HG03575 (cell line): ENCODE measurements around the gene DGKE.

Experiments
- ATAC-seq: cut with Tn5 transposase; IDR thresholded peaks from one replicate; pipeline ENCODE4 v1.9.1; 2021; ENCODE audit not compliant: unreplicated experiment, insufficient number of reproducible peaks, low FRiP score; ENCODE audit errors: extremely low read depth

DGKE gene

DNA sequence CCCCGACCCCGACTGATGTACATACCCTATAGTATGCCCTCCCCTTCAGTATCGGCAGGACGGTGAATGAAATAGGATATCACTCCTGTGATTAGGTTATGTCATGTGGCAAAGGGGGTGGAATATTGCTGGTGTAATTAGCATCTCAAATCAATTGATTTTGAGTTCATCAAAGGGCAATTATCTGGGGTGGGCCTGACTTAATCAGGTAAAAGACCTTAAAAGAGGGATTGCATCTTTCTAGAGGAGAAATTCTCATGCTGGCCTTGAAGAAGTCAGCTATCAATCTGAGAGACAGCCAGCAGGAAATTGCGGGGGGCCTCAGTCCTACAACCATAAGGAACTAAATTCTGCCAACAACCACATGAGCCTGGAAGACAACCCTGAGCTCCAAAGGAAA is 69.6 kb downstream of the DGKE start:
- ATAC-seq, result no peak

DNA sequence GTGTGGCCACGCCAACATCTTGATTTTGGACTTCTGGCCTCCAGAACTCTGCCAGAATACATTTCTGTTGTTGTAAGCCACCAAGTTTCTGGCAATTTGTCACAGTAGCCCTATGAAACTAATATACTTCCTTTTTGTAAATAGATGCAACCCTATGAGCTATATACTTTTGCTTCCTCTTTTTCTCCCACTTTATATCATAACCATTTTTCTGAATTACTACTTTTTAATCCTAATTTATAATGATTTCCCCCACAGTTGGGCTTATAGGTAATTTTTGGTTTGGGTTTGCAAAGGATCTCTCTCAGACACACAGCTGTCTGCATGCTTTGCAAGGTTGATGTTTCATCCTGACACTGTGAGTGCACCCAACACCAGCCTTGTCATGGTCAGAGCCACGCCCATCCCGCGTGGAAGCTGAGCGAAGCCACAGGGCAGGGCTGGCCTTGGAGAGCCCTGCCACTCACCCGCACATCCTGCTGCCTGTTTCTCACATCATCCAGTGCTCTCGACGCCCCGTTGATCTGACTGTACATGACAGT is 74.1 kb downstream of the DGKE start:
- no peak for ATAC-seq

DNA sequence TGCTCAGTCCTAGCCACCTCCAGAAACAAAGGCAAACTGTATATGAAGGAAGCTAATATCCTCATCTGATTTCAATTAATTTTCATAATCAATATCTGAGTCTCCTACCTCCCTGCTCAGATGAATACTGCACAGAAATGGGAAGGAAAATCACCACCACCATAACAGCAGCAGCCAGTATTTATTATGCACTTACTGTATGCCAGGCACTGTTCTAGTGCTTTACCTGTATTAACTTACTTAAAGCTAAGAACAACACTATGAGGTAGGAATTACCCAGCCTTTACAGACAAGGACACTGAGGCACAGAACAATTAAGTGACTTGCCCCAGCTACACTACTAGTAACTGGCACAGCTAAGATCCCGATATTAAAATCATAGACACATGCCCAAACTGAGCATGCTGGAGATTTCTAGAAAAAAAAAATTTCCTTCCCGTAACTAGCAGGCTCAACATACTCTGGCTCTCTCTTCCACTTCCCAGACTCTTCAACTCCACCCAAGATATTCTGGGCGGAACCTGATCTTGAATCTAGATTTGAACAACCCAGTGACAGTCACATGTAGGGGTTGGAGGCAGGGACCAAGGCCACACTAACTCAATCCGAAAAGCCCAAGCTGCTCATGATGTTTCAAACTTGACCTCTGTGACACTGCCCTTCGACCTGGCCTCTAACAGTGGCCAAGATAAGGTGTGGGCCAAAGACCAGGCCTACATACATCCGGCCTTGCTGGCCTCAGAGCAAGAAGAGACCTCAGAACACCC is 76.0 kb downstream of the DGKE start:
- no peak for ATAC-seq

DNA sequence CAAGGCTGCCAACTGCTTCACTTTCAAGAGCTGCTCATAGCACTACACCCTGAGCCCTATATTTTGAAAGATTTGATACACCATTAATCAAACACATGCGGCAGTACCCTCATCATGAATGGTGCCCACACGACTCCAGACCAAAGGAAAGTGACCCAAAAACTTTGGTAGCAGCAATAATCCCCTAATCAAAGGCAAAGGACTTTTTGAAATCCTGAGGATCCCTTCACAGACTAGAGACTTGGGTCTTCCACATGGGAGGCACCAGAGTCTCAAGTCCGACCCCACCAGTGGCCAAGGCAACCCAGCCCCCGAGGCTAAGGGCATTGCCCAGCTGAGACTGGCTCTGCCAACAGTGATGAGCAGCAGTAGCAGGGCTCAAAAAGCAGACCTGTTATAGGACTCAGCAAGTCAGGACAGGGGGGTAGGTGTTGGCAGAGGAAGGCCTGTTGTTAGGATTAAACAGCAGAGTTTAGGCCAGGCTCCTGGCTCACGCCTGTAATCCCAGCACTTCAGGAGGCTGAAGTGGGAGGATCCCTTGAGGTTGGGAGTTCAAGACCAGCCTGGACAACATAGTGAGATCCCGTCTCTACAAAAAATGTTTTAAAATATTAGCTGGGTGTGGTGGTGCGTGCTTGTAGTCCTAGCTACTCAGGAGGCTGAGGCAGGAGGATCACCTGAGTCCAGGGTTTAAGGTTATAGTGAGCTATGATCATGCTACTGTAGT is 76.7 kb downstream of the DGKE start:
- no peak for ATAC-seq

DNA sequence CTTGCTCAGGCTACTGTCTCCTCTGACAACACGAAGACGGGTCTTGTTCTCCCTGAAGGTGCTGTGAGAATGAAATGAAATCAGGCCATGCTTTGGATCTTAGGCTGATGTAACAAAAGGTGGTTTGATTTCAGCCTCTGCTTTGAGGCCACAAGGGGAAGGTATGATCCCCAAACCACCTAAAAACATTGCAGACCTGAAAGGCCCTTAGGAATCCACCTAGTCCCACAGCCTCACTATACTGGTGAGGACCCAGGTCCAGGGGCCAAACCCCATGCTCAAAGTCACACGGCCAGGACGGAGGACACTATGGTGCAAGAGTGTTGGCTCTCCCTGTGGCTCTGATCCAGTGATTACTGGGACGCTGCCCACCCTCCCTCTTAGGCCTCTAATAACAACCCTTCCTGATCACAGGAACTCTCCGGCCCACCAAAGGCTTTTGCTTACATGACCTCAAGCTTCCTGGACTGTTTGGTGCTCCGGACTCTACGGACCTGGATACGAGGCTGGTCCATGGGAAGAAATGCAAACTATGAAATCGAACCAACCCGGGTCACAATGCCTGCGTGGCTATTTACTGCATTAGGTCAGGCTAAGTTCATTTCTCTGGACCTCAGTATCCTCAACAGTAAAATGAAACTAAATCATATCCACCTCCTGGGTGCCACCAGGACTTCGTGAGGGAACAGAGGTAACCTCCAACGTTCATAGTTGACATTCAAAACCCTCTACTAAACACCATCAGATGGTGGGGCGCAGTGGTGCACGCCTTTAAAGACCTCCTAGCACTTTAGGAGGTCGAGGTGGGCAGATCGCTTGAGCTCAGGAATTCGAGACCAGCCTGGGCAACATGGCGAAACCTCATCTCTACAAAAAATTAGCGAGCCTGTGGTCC is 78.4 kb downstream of the DGKE start:
- no peak for ATAC-seq

DNA sequence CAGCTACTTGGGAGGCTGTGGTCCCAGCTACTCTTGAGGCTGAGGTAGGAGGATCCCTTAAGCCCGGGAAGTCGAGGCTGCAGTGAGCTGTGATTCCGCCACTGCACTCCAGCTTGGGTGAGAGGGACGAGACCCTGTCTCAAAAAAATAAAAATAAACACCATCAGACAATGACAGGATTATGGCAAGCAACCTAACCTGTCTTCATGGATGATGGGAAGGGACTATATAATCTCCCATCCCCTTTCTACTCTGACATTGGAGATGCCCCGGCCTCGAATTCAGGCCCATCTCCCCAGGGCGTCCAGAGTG is 79.0 kb downstream of the DGKE start:
- no peak for ATAC-seq

DNA sequence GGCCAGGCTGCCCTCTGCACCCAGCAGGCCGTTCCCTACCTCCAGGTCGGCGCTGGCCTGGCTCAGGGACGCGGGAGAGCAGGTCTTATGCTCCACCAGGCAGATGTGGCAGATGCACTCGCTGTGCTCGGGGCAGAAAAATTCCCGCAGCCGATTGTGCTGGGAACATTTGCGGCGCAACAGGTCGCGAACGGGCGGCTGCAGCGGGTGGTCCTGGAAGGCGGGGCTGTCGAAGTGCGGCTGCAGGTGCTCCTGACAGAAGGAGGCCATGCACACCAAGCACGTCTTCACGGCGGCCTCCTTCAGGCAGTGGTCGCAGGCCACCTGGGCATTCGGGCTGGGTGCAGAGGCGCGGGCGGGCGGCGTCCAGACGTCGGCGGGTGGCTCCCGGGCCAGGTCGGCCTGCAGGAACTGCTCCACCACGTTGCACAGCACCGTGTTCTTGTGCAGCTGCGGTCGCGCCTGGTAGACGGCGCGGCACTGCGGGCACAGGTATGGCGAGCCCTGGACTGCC is 79.5 kb downstream of the DGKE start:
- ATAC-seq, result no peak

DNA sequence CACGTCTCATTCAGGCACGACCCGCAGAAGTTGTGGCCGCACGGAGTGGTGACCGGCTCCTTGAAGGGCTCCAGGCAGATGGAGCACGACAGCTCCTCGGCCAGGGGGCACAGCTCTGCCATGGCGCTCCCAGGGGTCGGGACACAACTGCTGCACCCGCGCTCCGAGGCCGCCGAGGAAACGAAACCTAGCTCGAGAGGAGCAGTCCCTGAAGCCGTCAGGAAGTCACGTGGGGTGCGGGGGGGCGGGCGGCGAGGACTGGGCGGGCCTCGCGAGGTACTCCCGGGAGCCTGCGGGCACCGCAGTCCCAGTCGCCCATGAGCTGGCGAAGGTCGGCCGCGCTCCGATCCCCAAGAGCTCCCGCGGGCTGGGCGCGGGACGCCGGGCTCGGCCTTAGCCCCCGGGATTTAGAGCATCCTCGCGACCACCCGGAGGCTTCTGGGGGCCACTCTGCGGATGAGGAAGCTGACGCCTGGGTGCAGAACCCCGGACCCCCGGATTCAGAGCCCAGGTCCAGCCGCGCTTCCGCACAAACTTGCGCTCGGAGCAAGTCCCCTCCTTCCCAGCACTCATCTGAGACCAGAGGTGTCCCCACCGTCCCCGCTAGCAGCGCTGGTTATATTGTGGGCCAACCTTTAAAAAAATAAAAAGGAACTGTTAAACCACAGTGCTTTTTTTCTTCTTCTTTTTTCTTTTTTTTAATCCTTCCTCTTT is 80.1 kb downstream of the DGKE start, which contains the start of gene TRIM25:
Gene TRIM25, minus strand, starts transcription at position 183 of the 714 bp plus-strand sequence. Its CDS starts 61 bp downstream, at position 122.
- ATAC-seq, result no peak

DNA sequence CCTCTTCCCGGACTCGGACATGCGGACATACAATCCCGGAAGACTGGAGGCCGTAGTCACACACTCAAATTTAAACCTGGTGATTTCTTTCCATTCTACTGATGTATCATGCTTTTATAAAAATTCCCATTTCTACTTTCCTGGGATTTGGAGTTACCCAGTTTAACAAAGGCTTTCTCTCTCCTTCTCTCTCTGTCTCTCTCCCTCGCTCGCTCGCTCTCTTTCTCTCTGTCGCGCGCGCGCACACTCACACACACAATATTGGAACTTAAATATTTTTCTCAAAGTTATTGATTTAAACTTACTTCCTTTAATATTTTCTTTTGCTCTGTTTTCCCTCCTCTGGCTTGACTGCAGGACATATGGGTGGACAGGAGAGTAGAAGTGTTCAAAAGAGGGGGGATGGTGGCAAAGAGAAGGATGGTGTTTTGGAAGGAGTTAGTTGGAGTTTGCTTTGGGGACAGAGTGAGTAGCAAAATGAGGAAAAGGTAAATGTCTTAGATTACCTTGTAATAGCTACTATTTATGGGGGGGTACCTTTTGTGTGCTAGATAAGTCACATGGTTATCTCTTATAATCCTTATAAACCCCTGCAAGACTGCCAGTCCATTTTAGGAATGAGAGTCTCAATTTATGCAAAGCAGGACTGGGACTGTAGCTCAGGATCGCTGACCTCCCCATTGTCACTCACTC is 80.8 kb downstream of the DGKE start:
- ATAC-seq, result no peak

DNA sequence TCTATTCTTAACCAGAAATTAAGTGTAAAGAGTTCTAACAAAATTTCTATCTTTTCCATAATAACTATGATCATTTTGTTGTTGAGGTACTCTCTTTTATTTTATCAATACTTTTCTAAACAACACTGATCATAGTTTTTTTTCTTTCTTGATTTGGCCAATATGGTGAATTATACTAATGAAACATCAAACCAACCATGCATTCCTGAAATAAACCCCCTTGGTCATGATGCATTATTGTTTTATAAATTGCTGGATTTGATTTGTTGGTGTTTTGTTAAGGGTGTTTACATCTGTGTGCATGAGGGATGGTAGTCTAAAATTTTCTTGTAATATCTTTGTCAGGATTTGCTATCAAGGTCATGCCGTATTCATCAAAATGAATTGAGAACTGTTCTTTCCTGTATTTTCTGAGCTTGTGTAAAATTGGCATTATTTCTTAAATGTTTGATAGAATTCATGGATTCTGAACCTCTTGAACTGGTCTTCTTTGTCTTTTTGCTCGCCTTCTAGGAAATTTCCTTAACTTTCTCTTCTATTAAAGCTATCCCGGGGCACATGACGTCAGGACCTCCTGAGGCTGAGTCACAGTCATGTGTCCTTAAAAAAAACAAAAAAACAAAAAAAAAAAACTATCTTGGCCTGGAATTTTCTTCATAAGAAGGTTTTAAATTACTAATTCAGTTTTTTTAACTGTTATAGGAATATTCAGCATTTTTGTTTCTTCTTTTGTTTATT is 83.8 kb downstream of the DGKE start:
- ATAC-seq, result no peak

DNA sequence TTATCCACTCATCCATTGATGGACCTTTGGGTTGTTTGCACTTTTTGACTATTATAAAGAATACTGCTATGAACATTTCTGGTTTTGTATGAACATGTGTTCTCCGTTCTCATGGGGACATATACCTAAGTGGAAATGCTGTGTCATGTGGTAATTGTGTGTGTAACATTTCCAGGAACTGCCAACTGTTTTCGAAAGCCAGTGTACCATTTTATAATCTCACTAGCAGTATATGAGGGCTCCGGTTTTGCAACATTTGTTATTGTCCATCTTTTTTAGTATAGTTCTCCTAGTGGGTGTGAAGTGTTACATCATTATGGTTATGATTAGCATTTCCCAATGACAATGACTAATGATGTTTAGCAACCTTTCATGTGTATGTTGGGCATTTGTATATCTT is 85.0 kb downstream of the DGKE start:
- ATAC-seq, result no peak
